SK-N-MC (cell line): ENCODE results near the gene MALRD1.

Experiments used
- DNase-seq: peaks from one replicate; pipeline ENCODE4 v3.0.0-alpha.2; 2011; ENCODE audit warnings: low read depth, low spot score
- H3K27ac ChIP-seq: fragments of 200-600 bp; sonication (generic); 2 replicates; pipeline ENCODE4 v1.5.1; 2016; ENCODE audit warnings: mixed run types
- H3K36me3 ChIP-seq: fragments of 200-600 bp; sonication (generic); 2 replicates; pipeline ENCODE4 v1.6.1; 2017; ENCODE audit warnings: antibody characterized with exemption, low read length, mixed read lengths; ENCODE audit not compliant: insufficient read depth
- H3K4me3 ChIP-seq: fragments of 200-600 bp; sonication (generic); 2 replicates; pipeline ENCODE4 v1.5.1; 2016
- H3K9ac ChIP-seq: fragments of 200-600 bp; sonication (generic); 2 replicates; pipeline ENCODE4 v1.8.0; 2017; ENCODE audit warnings: mixed run types, mixed read lengths; ENCODE audit not compliant: insufficient read length
- H3K9me3 ChIP-seq: fragments of 200-600 bp; sonication (generic); 2 replicates; pipeline ENCODE4 v1.6.1; 2017; ENCODE audit warnings: low read depth, mild to moderate bottlenecking, antibody characterized with exemption, low read length, moderate library complexity, mixed read lengths
- EZH2 ChIP-seq: fragments of 200-600 bp; sonication (generic); IDR thresholded peaks from one replicate; pipeline ENCODE4 v1.6.1; 2017; ENCODE audit warnings: antibody characterized with exemption
- FOXP2 ChIP-seq: optimal IDR thresholded peaks from 2 replicates; pipeline ENCODE3; 2011; ENCODE audit warnings: mild to moderate bottlenecking, moderate library complexity; ENCODE audit not compliant: insufficient read depth; ENCODE audit errors: extremely low read length, control extremely low read depth
- POLR2AphosphoS5 ChIP-seq: IDR thresholded peaks from 2 replicates; pipeline ENCODE4 v1.6.1; 2012; ENCODE audit warnings: mild to moderate bottlenecking, low read depth, low read length, borderline replicate concordance

The MALRD1 gene

DNA sequence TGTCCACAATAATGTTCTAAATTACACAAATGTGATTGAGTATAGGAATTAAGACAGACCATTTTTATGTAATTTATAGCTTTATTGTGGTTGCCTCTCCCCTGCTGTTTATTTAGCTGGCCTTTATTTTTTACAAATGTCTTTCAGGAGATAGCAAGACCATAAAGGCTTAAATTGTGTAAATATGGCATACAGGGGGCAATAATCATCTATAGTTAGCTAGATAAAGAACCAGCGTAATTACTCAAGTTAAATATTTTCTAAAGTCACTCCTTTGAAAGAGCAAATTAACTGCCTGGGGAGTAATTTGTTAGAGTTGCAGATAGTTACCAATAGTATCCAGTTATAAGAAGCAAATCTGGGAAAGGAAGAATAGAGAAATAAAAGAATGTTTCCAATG lies at the start of gene MALRD1:
Gene MALRD1, plus strand, starts transcription at position 313 of the 400 bp plus-strand sequence. CDS start 138 bp downstream, outside the sequence.
- TF ChIP-seq POLR2AphosphoS5: no peak
- no peak for TF ChIP-seq FOXP2
- no peak for TF ChIP-seq EZH2

DNA sequence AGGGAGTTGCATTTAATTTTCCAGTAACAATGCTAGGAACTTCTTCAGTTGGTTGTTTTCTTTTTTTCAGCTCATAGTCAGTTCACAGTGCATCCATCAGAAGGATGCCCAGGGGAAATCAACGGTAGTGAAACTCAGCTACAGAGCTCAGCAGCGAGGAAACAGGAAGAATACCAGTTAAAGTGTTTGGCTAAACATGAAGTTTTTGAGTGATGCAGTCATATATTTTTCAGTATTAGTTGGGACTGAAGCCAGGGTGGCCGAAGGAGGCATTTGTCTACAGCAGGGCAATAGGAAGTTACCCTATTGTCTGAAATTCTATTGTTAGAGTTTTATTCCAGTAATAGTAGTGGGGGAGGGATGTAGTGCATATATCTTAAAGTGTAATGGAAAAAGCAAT lies 45.3 kb upstream of the MALRD1 start:
- no peak overlapping the region for H3K9ac ChIP-seq
- H3K9me3 ChIP-seq: no peaks in the 10 kb centered on the region
- no peak for TF ChIP-seq POLR2AphosphoS5
- TF ChIP-seq FOXP2: no peak
- no peak for TF ChIP-seq EZH2
- DNase-seq: no peak
- H3K4me3 ChIP-seq: no peak overlapping the region
- no peaks in the 10 kb centered on the region for H3K36me3 ChIP-seq
- no peak overlapping the region for H3K27ac ChIP-seq

More for the DNA sequence above, at the start of gene MALRD1:
- Histone ChIP-seq H3K27ac (no peak within 1 kb of the TSS), H3K4me3 (no peak within 1 kb of the TSS), H3K9me3 (no peaks in the 10 kb centered on the region), H3K36me3 (no peaks in the 10 kb centered on the region), H3K9ac (no peak within 1 kb of the TSS)
- no peak for DNase-seq

- H3K27ac ChIP-seq: no peak overlapping the region
- DNase-seq: no peak
- TF ChIP-seq POLR2AphosphoS5: no peak
- no peak for TF ChIP-seq FOXP2
- TF ChIP-seq EZH2: no peak
- H3K9me3 ChIP-seq: no peaks in the 10 kb centered on the region
- H3K4me3 ChIP-seq: no peak overlapping the region
- H3K9ac ChIP-seq: no peak overlapping the region
- H3K36me3 ChIP-seq: no peaks in the 10 kb centered on the region
Measured at GRCh38 chr10:19012111-19012510, 36.5 kb upstream of the MALRD1 start.

DNA sequence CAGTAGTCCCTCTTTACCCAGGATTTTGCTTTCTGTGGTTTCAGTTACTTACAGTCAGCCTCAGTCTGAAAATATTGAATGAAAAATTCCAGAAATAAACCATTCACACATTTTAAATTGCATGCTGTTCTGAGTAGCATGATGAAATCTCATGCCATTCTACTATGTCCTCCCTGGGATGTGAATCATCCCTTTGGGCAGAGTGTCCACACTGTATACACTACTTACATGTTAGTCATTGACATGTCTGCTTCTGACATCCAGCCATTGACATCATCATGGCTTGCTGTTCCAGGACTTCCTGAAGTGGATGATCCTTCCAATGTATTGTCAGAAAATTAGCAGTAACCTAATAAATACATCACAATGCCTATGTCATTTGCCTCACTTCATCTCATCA lies 34.6 kb upstream of the MALRD1 start:
- no peak for DNase-seq
- Histone ChIP-seq H3K9me3 (no peaks in the 10 kb centered on the region), H3K36me3 (no peaks in the 10 kb centered on the region), H3K27ac (no peak overlapping the region), H3K9ac (no peak overlapping the region), H3K4me3 (no peak overlapping the region)
- no peak for TF ChIP-seq EZH2
- TF ChIP-seq POLR2AphosphoS5: no peak
- TF ChIP-seq FOXP2: no peak

DNA sequence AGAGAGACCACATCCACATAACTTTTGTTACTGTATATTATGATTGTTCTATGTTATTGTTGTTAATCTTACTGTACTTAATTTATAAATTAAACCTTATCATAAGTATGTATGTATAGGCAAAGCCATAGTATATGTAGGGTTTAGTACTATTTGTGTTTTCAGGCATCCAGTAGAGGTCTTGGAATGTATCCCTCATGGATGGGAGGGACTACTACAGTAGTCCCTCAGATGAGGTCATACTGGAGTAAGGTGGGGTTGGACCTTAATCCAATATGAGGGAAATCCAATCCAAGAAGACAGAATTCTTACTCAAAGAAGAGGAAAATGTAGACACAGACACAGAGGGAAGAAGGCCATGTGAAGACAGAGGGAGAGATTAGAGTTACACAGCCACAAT lies 34.1 kb upstream of the MALRD1 start:
- Histone ChIP-seq H3K9ac (no peak overlapping the region), H3K36me3 (no peaks in the 10 kb centered on the region), H3K27ac (no peak overlapping the region), H3K9me3 (no peaks in the 10 kb centered on the region), H3K4me3 (no peak overlapping the region)
- DNase-seq: no peak
- TF ChIP-seq POLR2AphosphoS5 (no peak), FOXP2 (no peak), EZH2 (no peak)

DNA sequence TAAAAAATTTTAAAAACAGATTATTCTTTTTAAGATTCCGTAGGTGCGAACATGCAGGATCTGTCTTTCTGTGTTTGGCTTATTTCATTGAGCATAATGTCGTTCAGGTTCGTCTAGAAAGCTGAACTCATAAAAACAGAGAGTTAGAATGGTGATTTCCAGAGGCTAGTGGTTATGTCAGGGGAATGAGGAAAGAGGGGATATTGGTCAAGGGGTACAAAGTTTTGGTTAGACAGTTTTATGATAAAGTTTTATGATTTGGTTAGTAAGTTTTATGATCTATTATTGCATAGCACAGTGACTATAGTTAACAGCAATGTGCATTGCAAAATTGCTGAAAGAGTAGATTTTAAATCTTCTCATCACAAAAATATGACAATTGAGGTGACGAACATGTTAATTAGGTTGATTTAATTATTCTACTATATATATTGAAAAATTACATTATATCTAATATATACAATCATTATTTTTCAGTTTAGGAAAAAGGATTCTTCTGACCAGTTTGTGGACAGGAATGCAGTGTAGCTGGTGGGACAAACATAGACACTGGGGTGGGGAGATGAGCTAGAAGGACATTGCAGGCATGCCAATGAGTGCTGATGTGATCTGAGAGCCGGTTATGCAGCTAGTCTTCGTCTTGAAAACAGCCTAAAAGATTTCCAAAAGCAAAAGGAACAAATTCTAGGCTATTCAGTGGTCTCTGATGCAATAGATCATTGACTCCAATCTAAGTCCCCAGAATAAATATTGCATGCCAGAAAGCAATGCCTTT lies 31.3 kb upstream of the MALRD1 start:
- Histone ChIP-seq H3K9me3 (no peaks in the 10 kb centered on the region), H3K36me3 (no peaks in the 10 kb centered on the region), H3K4me3 (no peak overlapping the region), H3K27ac (no peak overlapping the region), H3K9ac (no peak overlapping the region)
- DNase-seq: no peak
- TF ChIP-seq FOXP2 (no peak), POLR2AphosphoS5 (no peak), EZH2 (no peak)

- no peaks in the 10 kb centered on the region for H3K36me3 ChIP-seq
- no peak overlapping the region for H3K4me3 ChIP-seq
- no peak for TF ChIP-seq EZH2
- no peak for TF ChIP-seq POLR2AphosphoS5
- TF ChIP-seq FOXP2: no peak
- no peaks in the 10 kb centered on the region for H3K9me3 ChIP-seq
- no peak overlapping the region for H3K9ac ChIP-seq
- DNase-seq: no peak
- no peak overlapping the region for H3K27ac ChIP-seq
Measured at GRCh38 chr10:19021162-19021561, 27.4 kb upstream of the MALRD1 start.

DNA sequence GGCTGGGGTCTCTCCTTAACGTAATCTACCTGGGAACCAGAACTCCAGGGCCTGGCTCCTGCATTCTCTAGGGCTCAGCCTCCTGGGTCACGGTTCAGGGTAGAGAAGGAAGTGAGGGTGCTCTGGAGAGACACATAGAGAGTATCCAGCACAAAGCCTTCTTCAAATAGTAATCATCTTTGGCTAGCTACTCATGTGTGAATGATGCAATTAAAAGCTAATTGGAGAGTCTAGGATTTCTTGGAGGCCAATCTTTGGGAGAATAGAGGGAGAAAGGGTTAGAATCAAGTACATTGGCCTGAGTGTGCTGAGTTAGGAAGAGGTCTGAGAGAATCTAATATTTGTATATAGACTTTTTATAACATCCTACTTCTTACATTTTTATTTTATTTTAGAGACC lies 24.0 kb upstream of the MALRD1 start:
- H3K4me3 ChIP-seq: no peak overlapping the region
- no peaks in the 10 kb centered on the region for H3K9me3 ChIP-seq
- TF ChIP-seq FOXP2: no peak
- no peak overlapping the region for H3K27ac ChIP-seq
- no peak for DNase-seq
- H3K36me3 ChIP-seq: no peaks in the 10 kb centered on the region
- H3K9ac ChIP-seq: no peak overlapping the region

- Histone ChIP-seq H3K9me3 (no peaks in the 10 kb centered on the region), H3K36me3 (no peaks in the 10 kb centered on the region), H3K9ac (no peak overlapping the region), H3K4me3 (no peak overlapping the region), H3K27ac (no peak overlapping the region)
- no peak for DNase-seq
- no peak for TF ChIP-seq POLR2AphosphoS5
- no peak for TF ChIP-seq EZH2
- no peak for TF ChIP-seq FOXP2
Measured at GRCh38 chr10:19031763-19032162, 16.8 kb upstream of the MALRD1 start.
